Inflammatory macrophage treated with lipopolysaccharide for 1 hour (primary cell): ENCODE measurements around the gene NCAPG2.

Experiments used
- DNase-seq, 2 donors: peaks; one replicate each; pipeline ENCODE4 v3.0.0-alpha.2; 2020 to 2022

NCAPG2 gene

GRCh38 chr7:158732494-158733219 is 28.1 kb upstream of the NCAPG2 start:
- DNase-seq = no peak

GRCh38 chr7:158731761-158732160 is 27.2 kb upstream of the NCAPG2 start:
- DNase-seq = no peak

- no peak for DNase-seq
Measured at GRCh38 chr7:158730383-158731346, 26.1 kb upstream of the NCAPG2 start.

GRCh38 chr7:158729646-158730382 is 25.2 kb upstream of the NCAPG2 start:
- DNase-seq = no peak

- DNase-seq = no peak
Measured at GRCh38 chr7:158728911-158729645, 24.5 kb upstream of the NCAPG2 start.

GRCh38 chr7:158727690-158728089 is 23.1 kb upstream of the NCAPG2 start:
- DNase-seq = no peak

GRCh38 chr7:158726277-158726807 is 21.7 kb upstream of the NCAPG2 start:
- DNase-seq = no peak

GRCh38 chr7:158725506-158725800 is 20.8 kb upstream of the NCAPG2 start:
- no peak for DNase-seq

GRCh38 chr7:158724658-158725505 is 20.3 kb upstream of the NCAPG2 start:
- DNase-seq = no peak

- DNase-seq = no peak
Measured at GRCh38 chr7:158723714-158724385, 19.2 kb upstream of the NCAPG2 start.

- DNase-seq = no peak
Measured at GRCh38 chr7:158723266-158723665, 18.7 kb upstream of the NCAPG2 start.

GRCh38 chr7:158722574-158723237 is 18.1 kb upstream of the NCAPG2 start:
- DNase-seq = no peak

GRCh38 chr7:158720112-158720511 is 15.5 kb upstream of the NCAPG2 start:
- DNase-seq = no peak

GRCh38 chr7:158716802-158717201 is 12.2 kb upstream of the NCAPG2 start:
- DNase-seq = no peak

GRCh38 chr7:158710651-158711102 is 6.1 kb upstream of the NCAPG2 start:
- peak; percentile 92 to 95 for DNase-seq

GRCh38 chr7:158707610-158708009 is 3.0 kb upstream of the NCAPG2 start:
- no peak for DNase-seq

GRCh38 chr7:158706710-158707590 is 2.3 kb upstream of the NCAPG2 start:
- DNase-seq = no peak

- DNase-seq = peak; percentile 48 to 78
Measured at GRCh38 chr7:158706273-158706704, 1.7 kb upstream of the NCAPG2 start.

GRCh38 chr7:158705234-158705850 is 738 bp upstream of the NCAPG2 start:
- peak in 1 of 2 donors; percentile 12 for DNase-seq
